GM21381 (cell line): Measurements from ENCODE around the gene SDR9C7.
"Not testable (repeated sequence)": the region's sequence is repeated elsewhere in the genome, so short reads cannot be mapped to it uniquely, and the experiment has no call there.

ENCODE experiments used
- ATAC-seq: cut with Tn5 transposase; IDR thresholded peaks from one replicate; pipeline ENCODE4 v1.9.1; 2021; ENCODE audit warnings: mild to moderate bottlenecking, moderate library complexity; ENCODE audit not compliant: unreplicated experiment

SDR9C7 gene

DNA sequence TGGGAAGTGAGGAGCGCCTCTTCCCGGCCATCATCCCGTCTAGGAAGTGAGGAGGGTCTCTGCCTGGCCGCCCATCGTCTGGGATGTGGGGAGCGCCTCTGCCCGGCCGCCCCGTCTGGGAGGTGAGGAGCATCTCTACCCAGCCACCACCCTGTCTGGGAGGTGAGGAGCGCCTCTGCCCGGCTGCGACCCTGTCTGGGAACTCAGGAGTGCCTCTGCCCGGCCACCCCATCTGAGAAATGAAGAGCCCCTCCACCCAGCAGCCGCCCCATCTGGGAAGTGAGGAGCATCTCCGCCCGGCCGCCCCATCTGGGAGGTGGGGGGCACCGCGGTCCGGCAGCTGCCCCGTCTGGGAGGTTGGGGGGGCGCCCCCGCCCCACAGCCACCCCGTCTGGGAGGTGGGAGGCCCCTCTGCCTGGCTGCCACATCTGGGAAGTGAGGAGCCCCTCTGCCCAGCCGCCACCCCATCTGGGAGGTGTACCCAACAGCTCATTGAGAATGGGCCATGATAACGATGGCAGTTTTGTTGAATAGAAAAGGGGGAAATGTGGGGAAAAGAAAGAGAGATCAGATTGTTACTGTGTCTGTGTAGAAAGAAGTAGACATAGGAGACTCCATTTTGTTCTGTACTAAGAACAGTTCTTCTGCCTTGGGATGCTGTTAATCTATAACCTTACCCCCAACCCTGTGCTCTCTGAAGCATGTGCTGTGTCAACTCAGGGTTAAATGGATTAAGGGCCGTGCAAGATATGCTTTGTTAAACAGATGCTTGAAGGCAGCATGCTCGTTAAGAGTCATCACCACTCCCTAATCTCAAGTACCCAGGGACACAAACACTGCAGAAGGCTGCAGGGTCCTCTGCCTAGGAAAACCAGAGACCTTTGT lies 54.7 kb downstream of the SDR9C7 start:
- not testable (repeated sequence) for ATAC-seq

DNA sequence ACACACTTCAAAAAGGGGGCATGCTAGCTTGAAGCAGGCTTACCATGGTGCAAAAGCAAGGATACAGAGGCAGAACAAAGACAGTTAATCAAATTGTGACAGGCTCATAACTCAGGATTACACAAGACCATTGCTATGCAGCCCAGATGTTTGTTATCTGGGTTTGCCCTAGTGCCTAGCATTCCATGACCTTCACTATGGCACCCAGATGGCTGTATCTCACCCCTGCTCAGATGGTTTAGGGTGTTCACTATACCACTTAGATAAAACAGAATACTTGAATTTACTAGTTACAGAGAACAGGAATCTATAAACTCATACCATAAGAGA lies 56.2 kb downstream of the SDR9C7 start:
- ATAC-seq: no peak

DNA sequence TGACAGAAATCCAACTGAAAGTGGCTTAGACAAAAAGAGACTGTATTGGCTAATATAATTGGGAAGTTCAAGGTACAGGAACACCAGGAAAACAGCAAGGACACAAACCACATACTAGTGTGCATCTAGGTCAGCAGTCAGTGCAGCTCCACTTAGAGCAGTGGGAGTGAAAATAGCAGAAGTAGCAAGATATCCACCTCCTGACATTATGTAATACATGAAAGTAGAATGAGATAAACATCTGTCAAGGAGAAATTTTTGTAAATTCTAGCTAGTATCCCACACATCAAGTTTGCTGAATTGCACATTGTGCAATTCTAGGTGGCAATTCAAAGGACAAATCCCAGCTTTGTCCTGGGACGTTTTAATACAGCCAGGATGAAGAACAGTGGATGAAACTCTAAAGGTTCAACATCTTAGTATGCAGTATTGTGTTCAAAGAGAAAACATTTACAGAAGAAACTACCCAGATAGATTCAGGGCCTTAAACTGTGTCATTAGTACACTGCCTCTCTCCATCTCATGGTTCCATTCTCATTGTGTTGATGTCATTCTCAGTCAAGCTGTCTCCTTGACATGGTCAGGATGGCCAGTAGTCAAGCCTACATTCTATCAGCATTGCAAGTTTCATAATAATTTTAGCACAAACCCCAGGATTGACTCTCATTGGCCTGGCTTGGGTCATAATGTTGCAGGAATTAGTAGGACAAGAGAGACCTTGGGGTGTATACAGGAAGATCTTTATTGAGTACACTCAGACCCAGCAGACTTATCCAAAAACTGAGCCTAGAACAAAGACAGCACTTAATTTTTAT lies 56.8 kb downstream of the SDR9C7 start:
- ATAC-seq: no peak

DNA sequence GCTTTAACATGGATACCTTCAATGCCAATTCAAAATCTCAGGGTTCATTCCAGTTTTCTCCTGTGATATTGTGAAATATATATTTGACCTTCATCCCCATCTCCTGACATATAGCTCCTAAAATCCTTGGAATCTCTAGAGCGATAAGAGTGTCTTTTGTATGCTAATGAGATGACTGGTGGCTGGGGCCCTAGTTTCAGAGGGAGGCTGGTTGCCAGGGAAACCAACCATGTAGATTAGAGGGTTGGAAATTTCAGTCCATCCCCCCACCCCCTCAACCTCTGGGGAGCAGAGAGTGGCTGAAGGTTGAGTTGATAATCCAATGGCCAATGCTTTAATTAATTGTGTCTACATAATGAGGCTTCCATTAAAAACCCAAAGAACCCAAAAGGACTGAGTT lies 59.4 kb downstream of the SDR9C7 start:
- ATAC-seq: no peak

DNA sequence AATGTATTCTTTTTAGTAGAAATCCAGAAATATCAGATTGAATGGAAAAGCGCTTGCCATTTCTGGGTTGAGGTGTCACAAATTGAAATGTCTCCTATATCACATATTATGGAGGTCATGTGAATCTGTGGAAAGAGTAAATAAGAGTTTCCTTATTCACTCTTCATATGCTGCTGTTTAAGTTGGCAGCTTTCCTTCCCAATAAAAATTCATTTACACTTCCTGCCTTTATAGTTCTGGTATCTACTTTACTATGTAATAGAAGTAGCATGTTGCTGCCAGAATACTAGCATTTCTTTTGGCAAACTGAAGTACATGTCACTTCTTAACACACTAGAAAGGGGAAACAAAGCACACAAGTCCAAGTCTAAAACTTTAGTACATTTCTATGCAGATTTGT lies 60.8 kb downstream of the SDR9C7 start:
- no peak for ATAC-seq
